Measurements from ENCODE around the gene ABCA2. TPM values are rescaled to one million over a fixed set of nuclear protein-coding genes. Genes with fewer than 3 reads are reported as not detected.

ABCA2 gene
- total RNA-seq, 1 donor from 2014 or later: 16.2 TPM

DNA sequence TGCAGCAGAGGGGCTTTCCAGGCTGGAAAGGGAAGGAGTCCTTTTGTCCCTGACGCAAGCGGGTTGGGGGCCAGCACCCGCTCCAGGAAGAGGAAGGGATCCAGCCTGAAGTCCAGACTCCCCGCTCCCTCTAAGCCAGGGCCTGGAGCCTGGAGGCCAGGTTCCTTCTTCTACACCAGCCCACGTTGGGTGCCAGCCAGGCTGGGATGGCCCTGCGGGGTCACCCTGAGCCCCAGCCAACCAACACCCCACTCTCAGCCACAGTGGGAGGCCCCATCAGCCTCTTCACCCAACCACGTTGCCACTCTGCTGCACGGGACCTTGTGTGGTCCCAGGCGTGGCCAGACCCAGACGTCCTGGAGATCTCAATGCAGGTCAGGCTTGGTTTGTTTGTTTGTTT is 4.8 kb upstream of the ABCA2 start:
- Histone ChIP-seq H3K9me3 (ENCODE audit: insufficient read depth, low read depth, low read length) (no peaks in the 10 kb centered on the region), H3K79me2 (ENCODE audit: insufficient read depth, low read length) (no peaks in the 10 kb centered on the region), H3K36me3 (ENCODE audit: insufficient read depth, low read length) (no peaks in the 10 kb centered on the region), H3K9ac (ENCODE audit: low read length) (no peak overlapping the region), H3K4me3 (ENCODE audit: insufficient read depth, low read depth, low read length) (no peak overlapping the region), H2AFZ (ENCODE audit: low read depth, low read length) (no peak overlapping the region), H3K27ac (ENCODE audit: low read depth, low read length) (no peak overlapping the region), H4K20me1 (ENCODE audit: insufficient read depth, low read length) (peaks cover 7% of the 10 kb centered on the region), H3K27me3 (ENCODE audit: insufficient read depth, low read length) (no peaks in the 10 kb centered on the region), H3K4me2 (ENCODE audit: low read length) (no peak overlapping the region), H3K4me1 (ENCODE audit: insufficient read depth, low read length) (peaks cover 9% of the 10 kb centered on the region)
- Mint-ChIP-seq H3K4me1 (ENCODE audit: low read depth, unreplicated experiment) (no peaks in the 10 kb centered on the region), H3K27me3 (ENCODE audit: low read depth, unreplicated experiment) (peaks cover 3% of the 10 kb centered on the region), H3K4me3 (ENCODE audit: unreplicated experiment) (no peak overlapping the region), H3K9me3 (ENCODE audit: unreplicated experiment) (no peaks in the 10 kb centered on the region), H3K27ac (ENCODE audit: unreplicated experiment) (no peak overlapping the region), H3K36me3 (ENCODE audit: low read depth, unreplicated experiment) (peaks cover 4% of the 10 kb centered on the region)
- DNase-seq (ENCODE audit: low read depth) (no peak), FAIRE-seq (no peak)
- TF ChIP-seq EZH2 (IDR thresholded peaks at IDR 0.05; ENCODE audit: insufficient read depth, low read length): no peak
- TF ChIP-seq, protein P1, sequence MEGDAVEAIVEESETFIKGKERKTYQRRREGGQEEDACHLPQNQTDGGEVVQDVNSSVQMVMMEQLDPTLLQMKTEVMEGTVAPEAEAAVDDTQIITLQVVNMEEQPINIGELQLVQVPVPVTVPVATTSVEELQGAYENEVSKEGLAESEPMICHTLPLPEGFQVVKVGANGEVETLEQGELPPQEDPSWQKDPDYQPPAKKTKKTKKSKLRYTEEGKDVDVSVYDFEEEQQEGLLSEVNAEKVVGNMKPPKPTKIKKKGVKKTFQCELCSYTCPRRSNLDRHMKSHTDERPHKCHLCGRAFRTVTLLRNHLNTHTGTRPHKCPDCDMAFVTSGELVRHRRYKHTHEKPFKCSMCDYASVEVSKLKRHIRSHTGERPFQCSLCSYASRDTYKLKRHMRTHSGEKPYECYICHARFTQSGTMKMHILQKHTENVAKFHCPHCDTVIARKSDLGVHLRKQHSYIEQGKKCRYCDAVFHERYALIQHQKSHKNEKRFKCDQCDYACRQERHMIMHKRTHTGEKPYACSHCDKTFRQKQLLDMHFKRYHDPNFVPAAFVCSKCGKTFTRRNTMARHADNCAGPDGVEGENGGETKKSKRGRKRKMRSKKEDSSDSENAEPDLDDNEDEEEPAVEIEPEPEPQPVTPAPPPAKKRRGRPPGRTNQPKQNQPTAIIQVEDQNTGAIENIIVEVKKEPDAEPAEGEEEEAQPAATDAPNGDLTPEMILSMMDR (IDR thresholded peaks at IDR 0.05; ENCODE audit: insufficient read depth, low read depth, low read length): no peak

DNA sequence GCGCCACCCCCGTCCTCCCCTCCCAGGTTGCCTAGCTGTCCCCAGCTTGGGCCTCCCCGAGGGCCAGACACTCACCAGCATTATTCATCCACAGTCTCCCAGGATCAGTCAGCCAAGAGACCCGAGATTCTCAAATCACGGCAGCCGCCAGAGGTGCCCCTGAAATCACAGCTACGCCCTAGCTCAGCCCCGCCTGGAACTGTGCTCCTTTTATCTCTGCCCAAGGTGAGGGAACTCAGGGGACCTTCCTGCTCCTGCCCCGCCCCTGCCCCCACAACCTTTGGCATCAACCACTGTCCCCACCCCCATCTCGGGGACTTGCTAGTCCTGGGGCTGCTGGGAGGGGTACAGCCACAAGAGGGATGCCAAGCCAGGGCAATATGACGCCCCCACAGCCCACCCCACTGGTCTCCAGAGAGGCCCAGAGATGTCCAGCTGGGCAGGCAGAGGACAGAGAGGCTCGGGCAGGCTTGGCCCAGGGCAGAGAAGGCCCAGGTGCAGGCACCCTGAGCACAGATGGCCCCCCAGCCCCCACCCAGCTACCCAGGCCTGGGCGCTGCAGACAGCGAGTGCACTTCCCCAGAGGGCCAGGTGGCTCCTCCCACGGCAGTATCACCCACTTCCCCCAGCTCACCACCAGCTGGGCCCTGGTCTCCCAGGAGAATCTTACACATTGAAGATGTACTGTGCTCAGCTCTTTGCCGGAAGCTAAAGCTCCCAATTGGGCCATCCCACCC is 4.0 kb upstream of the ABCA2 start, which contains the start of gene FUT7:
Gene FUT7, minus strand, starts transcription at position 185 of the 737 bp plus-strand sequence. Its CDS starts 97 bp downstream, at position 88.
- Histone ChIP-seq H3K9me3 (ENCODE audit: insufficient read depth, low read depth, low read length) (no peaks in the 10 kb centered on the region), H3K27me3 (ENCODE audit: insufficient read depth, low read length) (no peaks in the 10 kb centered on the region), H3K27ac (ENCODE audit: low read depth, low read length) (no peak within 1 kb of the TSS), H3K36me3 (ENCODE audit: insufficient read depth, low read length) (no peaks in the 10 kb centered on the region), H3K79me2 (ENCODE audit: insufficient read depth, low read length) (no peaks in the 10 kb centered on the region), H4K20me1 (ENCODE audit: insufficient read depth, low read length) (peaks cover 11% of the 10 kb centered on the region), H2AFZ (ENCODE audit: low read depth, low read length) (no peak within 1 kb of the TSS), H3K9ac (ENCODE audit: low read length) (no peak within 1 kb of the TSS), H3K4me2 (ENCODE audit: low read length) (no peak within 1 kb of the TSS), H3K4me3 (ENCODE audit: insufficient read depth, low read depth, low read length) (no peak within 1 kb of the TSS), H3K4me1 (ENCODE audit: insufficient read depth, low read length) (peaks cover 15% of the 10 kb centered on the region)
- Mint-ChIP-seq H3K9me3 (ENCODE audit: unreplicated experiment) (no peaks in the 10 kb centered on the region), H3K36me3 (ENCODE audit: low read depth, unreplicated experiment) (no peaks in the 10 kb centered on the region), H3K4me3 (ENCODE audit: unreplicated experiment) (peak within 1 kb of the TSS; percentile 40), H3K27me3 (ENCODE audit: low read depth, unreplicated experiment) (peaks cover 6% of the 10 kb centered on the region), H3K4me1 (ENCODE audit: low read depth, unreplicated experiment) (no peaks in the 10 kb centered on the region), H3K27ac (ENCODE audit: unreplicated experiment) (no peak within 1 kb of the TSS)
- FAIRE-seq (no peak), DNase-seq (ENCODE audit: low read depth) (no peak)
- TF ChIP-seq, protein P1 (IDR thresholded peaks at IDR 0.05; ENCODE audit: insufficient read depth, low read depth, low read length): no peak
- no peak for TF ChIP-seq EZH2 (IDR thresholded peaks at IDR 0.05; ENCODE audit: insufficient read depth, low read length)
